ENCODE data around the gene AHDC1.

DNA sequence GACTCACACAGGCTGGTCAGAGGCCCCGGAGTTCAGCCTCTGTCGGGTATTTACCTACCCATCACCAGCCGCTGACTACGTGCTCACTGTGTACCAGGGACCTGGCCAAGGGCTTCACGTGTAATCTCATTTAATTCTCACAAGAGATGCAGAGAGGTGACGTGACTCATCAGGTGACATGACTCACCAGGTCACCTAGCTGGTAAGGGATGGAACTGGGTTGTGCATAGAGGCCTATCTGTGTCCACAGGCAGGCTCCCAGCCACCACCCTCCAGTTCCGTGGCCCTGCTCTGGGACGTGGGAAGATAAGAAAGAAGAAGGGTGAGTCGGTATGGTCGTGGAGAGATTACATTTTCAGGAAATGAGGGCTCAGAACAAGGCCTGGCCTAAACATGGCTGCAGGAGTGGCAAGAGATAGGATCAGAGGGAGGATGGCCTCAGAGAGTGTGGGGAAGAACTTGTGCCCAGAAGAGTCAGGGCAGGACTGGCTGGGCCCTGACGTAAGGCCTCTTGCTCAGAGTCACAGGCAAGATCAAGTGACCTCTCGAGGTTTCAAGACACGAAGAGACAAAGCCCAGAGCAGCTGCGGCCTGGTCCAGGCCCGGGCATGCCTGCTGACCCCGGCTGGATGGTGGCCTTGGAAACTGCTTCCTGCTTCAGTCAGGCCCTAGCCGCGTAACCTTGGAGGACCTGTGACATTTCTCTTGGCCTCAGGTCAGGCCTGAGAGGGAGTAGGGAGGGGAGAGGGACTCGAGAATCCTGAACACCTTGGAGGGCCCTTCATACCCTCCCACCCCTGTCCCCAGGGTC, 61.3 kb downstream of the AHDC1 start:
- TF ChIP-seq, protein P1, sequence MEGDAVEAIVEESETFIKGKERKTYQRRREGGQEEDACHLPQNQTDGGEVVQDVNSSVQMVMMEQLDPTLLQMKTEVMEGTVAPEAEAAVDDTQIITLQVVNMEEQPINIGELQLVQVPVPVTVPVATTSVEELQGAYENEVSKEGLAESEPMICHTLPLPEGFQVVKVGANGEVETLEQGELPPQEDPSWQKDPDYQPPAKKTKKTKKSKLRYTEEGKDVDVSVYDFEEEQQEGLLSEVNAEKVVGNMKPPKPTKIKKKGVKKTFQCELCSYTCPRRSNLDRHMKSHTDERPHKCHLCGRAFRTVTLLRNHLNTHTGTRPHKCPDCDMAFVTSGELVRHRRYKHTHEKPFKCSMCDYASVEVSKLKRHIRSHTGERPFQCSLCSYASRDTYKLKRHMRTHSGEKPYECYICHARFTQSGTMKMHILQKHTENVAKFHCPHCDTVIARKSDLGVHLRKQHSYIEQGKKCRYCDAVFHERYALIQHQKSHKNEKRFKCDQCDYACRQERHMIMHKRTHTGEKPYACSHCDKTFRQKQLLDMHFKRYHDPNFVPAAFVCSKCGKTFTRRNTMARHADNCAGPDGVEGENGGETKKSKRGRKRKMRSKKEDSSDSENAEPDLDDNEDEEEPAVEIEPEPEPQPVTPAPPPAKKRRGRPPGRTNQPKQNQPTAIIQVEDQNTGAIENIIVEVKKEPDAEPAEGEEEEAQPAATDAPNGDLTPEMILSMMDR (conservative IDR thresholded peaks at IDR 0.05 in 1 of 2, IDR thresholded peaks at IDR 0.05 in 1 of 2; ENCODE audit: low read depth in 1 of 2, low read length in 2 of 2) = no peak
- no peak for TF ChIP-seq EZH2 (IDR thresholded peaks at IDR 0.05; ENCODE audit: low read length, missing control alignments)

Measured in fibroblast of lung (primary cell).